Skin epidermis (tissue), 12 donors: ENCODE data around the gene SHANK1.

Source experiments
- H3K27ac ChIP-seq, 21 experiments: fragments of 200-600 bp; sonication (generic) in 11 of 21; one replicate each; pipeline ENCODE4 v1.5.0; 2020; ENCODE audit warnings: mild to moderate bottlenecking in 3 of 21, inconsistent platforms in 2 of 21, moderate library complexity in 2 of 21
- H3K4me3 ChIP-seq, 7 experiments: fragments of 200-600 bp; sonication (generic) in 2 of 7; one replicate each; pipeline ENCODE4 v1.5.0; 2020; ENCODE audit warnings: inconsistent platforms in 2 of 7, mild to moderate bottlenecking in 2 of 7, moderate library complexity in 1 of 7

Gene SHANK1

GRCh38 chr19:50647879-50648615 is 71.6 kb downstream of the SHANK1 start:
- H3K27ac ChIP-seq = no peak overlapping the region
- no peak overlapping the region for H3K4me3 ChIP-seq

- Histone ChIP-seq H3K27ac (no peak overlapping the region), H3K4me3 (no peak overlapping the region)
Measured at GRCh38 chr19:50646074-50646807, 73.4 kb downstream of the SHANK1 start.

- no peak overlapping the region for H3K4me3 ChIP-seq
Measured at GRCh38 chr19:50645107-50645506, 74.5 kb downstream of the SHANK1 start.

DNA sequence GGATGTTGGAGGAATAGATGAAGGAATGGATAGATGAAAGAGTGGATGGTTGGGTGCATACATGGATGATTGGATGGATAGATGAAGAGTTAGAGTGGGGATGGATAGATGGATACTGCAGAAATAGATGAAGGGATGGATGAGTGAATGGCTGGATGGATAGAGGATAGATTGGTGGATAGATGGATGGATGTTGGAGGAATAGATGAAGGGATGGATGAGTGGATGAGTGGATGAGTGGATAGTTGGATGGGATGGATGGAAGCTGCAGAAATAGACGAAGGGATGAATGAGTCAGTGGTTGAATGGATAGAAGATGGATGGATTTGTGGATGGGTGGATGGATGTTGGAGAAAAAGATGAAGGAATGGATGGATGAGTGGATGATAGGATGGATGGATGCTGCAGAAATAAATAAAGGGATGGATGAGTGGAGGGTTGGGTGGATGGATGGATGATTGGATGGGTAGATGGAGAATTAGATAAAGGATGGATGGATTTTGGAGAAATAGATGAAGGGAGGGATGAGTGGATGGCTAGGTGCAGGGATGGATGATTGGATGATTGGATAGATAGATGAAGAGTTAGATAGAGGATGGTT is 75.2 kb downstream of the SHANK1 start:
- no peak overlapping the region for H3K4me3 ChIP-seq

More at GRCh38 chr19:50645107-50645506, 74.5 kb downstream of the SHANK1 start:
- no peak overlapping the region for H3K27ac ChIP-seq

DNA sequence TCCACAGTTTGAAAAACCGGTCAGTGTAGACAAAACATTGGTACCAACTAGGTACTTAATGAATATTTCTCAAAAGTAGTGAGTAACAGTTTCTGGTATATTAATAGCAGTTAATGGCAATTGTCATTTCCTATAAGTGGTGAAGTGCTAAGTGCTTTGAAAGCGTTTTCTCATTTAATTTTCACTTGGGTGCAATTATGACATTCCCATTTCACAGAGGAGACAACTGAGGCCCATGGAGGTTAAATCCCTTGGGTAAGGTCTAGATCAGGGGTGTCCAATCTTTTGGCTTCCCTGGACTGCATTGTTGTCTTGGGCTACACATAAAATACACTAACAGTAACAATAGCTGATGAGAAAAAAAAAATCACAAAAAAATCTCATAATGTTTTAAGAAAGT is 79.2 kb downstream of the SHANK1 start:
- H3K27ac ChIP-seq = no peak overlapping the region
- no peak overlapping the region for H3K4me3 ChIP-seq

More for the DNA sequence above, 75.2 kb downstream of the SHANK1 start:
- no peak overlapping the region for H3K27ac ChIP-seq

DNA sequence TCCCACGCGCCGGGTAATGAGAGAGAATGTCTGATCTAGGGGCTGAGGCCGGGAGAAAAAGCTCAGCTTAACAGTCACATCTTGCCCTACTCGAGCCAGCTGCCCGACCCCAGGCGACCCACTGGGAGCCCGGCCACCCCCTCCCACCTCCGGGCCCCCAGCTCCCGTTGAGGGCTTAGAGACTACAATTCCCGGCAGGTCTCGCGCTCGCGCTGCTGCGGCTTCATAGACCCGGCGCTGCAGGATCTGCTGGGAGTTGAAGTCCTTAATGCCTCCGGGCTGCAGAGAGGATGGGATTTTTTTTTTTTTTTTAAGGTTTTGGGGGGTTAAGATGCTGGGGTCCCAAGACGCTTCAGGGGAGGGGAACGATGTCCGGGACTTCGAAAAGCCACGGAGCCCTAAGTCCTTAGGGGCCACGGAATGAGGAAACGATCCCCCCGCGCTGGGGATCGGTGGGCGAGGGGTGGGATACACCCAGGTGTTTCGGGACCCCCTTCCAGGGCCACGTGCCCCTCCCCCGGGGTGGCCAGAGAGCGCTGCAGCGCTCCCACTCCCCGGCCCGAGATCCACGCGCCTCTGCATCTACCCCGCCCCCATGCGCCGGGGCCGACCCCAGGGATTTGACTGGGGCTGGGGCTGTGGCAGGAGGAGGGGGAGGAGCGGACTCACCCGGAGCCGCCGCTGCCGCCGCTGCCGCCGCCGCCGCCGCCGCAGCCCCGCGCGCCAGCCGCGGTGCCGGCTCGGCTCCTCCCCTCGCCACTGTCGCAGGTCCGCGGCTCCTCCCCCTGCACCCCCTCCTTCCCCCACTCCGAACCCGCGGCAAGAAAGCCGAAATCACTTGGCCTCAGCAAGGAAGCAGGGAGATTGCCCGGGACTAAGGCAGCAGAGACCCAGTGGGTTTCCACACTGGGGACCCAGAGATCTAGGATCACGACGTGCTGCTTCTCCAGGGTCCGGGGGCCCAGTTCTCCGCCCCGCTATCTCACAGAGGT is 80.2 kb downstream of the SHANK1 start, which contains the start of gene SYT3:
TSS of gene SYT3 (minus strand) at position 761 of the 992 bp plus-strand sequence. CDS start 2,470 bp downstream, outside the sequence.
- H3K4me3 ChIP-seq = peak within 1 kb of the TSS in 3 of 7 experiments; percentile 29 to 35 (median 34)
- no peak within 1 kb of the TSS for H3K27ac ChIP-seq

GRCh38 chr19:50638600-50638999 is 81.0 kb downstream of the SHANK1 start:
- no peak overlapping the region for H3K4me3 ChIP-seq
- H3K27ac ChIP-seq = no peak overlapping the region

DNA sequence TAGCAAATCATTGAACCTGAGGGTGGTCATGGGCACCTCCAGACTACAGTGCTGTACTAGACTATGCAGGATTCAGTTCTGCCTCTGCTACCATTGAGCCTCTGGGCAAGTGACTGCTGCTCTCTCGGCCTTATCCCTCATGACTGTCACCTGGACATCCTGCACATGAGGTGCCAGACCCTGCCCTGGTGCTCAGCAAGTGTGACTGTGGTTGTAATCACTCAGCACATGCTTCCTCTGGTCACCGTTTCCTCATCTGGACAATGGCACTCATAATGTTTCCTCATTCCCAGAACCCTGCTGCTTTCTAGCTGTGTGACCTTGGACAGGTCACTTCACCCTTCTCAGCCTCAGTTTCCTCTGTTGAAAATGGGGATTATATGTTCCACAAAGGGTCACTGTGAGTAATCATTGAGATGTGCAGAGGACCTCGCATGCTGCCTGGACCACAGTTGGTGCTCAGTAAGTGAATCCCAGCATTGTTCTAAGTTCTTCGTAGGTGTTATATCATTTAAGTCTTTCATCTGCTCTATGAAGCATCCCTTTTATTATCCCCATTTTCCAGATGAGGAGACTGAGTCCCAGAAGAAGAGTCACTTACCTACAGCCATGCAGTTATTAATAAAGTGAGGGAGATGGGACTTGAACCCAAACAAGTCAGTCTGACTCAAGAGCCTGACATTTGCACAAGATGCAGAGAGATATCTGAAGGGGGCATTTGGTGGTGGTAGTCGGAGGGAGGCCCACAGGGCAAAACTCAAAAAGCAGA is 83.1 kb downstream of the SHANK1 start:
- Histone ChIP-seq H3K27ac (no peak overlapping the region), H3K4me3 (no peak overlapping the region)

- Histone ChIP-seq H3K27ac (no peak overlapping the region), H3K4me3 (no peak overlapping the region)
Measured at GRCh38 chr19:50633973-50634372, 85.6 kb downstream of the SHANK1 start.

- Histone ChIP-seq H3K27ac (no peak overlapping the region), H3K4me3 (no peak overlapping the region)
Measured at GRCh38 chr19:50633359-50633758, 86.2 kb downstream of the SHANK1 start.

DNA sequence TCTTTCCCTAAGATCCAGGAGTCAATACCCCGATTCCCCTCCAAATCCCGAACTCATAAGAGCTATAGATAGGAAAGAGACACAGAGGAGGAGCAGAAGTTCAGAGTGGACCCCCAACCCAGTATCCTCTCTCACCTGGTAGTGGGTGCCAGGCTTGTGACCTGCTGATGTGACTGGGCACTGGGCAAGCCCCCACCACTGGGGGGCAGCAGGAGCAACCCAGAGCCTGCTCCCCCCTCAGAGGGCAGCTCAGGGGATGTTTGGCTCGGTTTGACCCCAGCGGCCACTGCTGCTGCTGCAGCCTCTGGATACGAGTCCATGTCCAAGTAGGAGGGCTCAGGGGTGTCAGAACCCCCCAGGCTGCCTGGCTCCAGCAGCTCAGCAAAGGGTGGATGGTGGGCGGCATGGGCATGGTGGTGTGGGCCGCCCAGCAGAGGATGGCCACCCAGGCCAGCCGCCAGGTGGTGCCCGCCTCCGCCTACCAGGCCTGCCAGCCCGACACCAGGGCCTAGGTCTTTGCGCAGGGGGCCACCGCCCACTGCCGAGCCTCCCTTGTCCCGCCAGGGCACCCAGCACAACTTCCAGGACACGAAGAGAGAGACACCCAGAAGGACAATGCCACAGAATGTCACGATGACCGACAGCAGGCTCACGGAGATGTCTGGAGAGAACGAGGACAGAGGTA is 87.3 kb downstream of the SHANK1 start:
- no peak overlapping the region for H3K4me3 ChIP-seq

DNA sequence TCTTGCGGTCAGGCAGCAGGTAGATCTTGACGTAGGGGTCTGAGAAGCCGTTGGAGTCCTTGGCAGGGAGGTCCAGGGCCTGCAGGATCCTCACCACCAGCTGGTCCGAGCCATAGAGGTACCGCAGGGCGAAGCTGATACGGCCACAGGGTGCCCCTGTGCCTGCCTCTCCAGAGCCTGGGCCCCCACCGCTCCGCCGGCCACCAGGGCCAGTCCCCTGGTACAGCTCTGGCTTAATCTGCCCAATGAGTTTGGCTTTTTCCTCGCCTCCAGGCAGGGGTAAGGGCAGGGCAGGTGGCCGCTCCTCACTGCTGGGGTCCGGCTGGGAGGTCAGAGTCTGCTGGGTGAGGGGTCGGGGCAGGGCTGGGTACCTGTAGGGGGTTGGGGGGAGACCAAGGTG is 89.8 kb downstream of the SHANK1 start:
- Histone ChIP-seq H3K27ac (no peak overlapping the region), H3K4me3 (no peak overlapping the region)

More for the DNA sequence above, 87.3 kb downstream of the SHANK1 start:
- no peak overlapping the region for H3K27ac ChIP-seq

DNA sequence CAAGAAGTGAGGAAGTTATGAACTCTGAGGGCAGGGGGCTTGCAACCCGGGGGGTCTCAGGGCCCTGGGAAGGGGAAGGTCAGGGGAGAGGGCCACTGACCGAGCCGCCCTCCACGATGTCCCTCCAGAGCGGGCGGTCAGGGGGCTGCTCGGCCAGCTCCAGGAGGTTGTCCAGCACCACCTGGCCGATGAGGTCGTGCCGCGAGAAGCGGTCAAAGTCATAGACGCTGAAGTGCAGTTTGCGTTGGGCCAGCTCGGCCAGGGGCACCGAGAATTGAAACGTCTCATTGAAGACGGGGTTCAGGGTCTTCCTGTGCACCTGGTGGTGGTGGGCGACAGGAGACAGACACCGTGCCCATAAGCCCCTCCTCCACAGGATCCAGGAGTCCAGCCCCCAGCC is 90.4 kb downstream of the SHANK1 start:
- no peak overlapping the region for H3K4me3 ChIP-seq
- no peak overlapping the region for H3K27ac ChIP-seq

GRCh38 chr19:50628551-50628950 is 91.1 kb downstream of the SHANK1 start:
- Histone ChIP-seq H3K4me3 (no peak overlapping the region), H3K27ac (no peak overlapping the region)

DNA sequence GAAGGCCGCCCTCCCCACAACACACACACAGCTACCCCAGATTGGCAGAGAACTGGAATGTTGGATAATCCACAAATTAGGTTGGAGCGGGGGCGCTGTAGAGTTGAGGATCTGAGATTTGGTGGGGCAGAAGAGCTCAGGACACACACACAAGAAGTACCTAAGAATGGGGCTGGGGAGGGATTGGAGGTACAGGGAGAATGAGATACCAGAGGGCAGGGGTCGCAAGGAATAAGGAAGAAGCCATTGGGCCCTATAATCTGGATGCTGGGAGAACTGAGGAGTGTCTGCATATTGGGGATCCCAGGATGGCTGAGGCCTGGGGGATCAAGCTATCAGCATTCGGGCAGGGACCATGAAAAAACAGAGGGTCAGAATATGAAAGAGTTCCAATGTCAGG is 91.5 kb downstream of the SHANK1 start:
- no peak overlapping the region for H3K27ac ChIP-seq

DNA sequence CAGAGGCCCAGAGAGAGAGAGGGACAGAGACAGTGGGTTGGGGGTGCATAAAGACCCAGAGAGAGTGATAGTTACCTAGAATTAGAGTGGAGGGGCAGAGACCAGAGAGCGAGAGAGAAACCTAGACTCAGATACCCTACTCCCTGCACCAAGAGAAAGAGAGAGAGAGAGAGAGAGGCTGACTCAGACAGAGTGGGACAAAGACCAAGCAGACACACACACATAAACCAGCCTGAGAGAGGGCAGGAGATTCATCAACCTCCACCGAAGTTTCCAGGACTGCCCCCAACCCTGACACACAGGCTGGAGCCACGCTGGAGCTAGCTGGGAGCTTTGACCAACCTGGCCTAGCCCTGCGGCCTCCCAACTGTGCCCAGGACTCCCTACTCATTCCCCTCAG is 92.8 kb downstream of the SHANK1 start:
- H3K4me3 ChIP-seq = no peak overlapping the region
- H3K27ac ChIP-seq = no peak overlapping the region

More for the DNA sequence above, 91.5 kb downstream of the SHANK1 start:
- H3K4me3 ChIP-seq = no peak overlapping the region

GRCh38 chr19:50626011-50626410 is 93.6 kb downstream of the SHANK1 start:
- no peak overlapping the region for H3K27ac ChIP-seq
- no peak overlapping the region for H3K4me3 ChIP-seq

- Histone ChIP-seq H3K27ac (no peak overlapping the region), H3K4me3 (no peak overlapping the region)
Measured at GRCh38 chr19:50624949-50625600, 94.5 kb downstream of the SHANK1 start.
